B cell (primary cell): ENCODE data around the gene MAP4K4. TPM values are rescaled to one million over a fixed set of nuclear protein-coding genes. Genes with fewer than 3 reads are reported as not detected.

Experiments used
- ATAC-seq: fragments of 200-7000 bp; cut with Tn5 transposase; one replicate; pipeline ENCODE4 v1.10.0; 2021; ENCODE audit warnings: low read depth, mild to moderate bottlenecking, moderate number of reproducible peaks, moderate library complexity
- CTCF ChIA-PET: fragments of 350-600 bp; sonication (Branson Sonifier 250); formaldehyde crosslinking; loops from one replicate; lab custom pipeline; 2021; ENCODE audit warnings: antibody characterized with exemption, inconsistent platforms; lab: Charles Lee
- POLR2A ChIA-PET: fragments of 350-600 bp; sonication (Branson Sonifier 250); formaldehyde crosslinking; loops from one replicate; lab custom pipeline; 2021; ENCODE audit warnings: antibody characterized with exemption; lab: Charles Lee
- DNase-seq: peaks from one replicate; pipeline ENCODE4 v3.0.0; 2013
- H2AFZ ChIP-seq: 2 replicates; pipeline ENCODE4 v1.6.1; 2012; ENCODE audit warnings: mild to moderate bottlenecking, low read depth, low read length; ENCODE audit not compliant: insufficient read depth, poor library complexity, severe bottlenecking
- H3K27ac ChIP-seq, 2 donors: 1 replicate in 1 of 2; 2 replicates in 1 of 2; pipeline ENCODE4 v1.5.1; 2012 to 2013; ENCODE audit warnings: low read length in 2 of 2, mild to moderate bottlenecking in 2 of 2, moderate library complexity in 1 of 2
- H3K27me3 ChIP-seq, 4 experiments: fragments of 200-600 bp in 1 of 4; sonication (generic) in 1 of 4; replicated peaks in 1 of 4; 1 replicate in 2 of 4; 2 replicates in 2 of 4; pipeline versions ENCODE4 v1.6.1 to v1.7.0; 2013 to 2016; ENCODE audit warnings: low read length in 3 of 4, mild to moderate bottlenecking in 2 of 4, mixed read lengths in 1 of 4, moderate library complexity in 1 of 4; ENCODE audit not compliant: insufficient read depth in 4 of 4, control insufficient read depth in 3 of 4; ENCODE audit errors: control extremely low read depth in 1 of 4
- H3K36me3 ChIP-seq, 2 experiments: replicated peaks in 1 of 2; 1 replicate in 1 of 2; 2 replicates in 1 of 2; pipeline versions ENCODE4 v1.6.1 to v1.7.1; 2013; ENCODE audit warnings: low read length in 1 of 2; ENCODE audit not compliant: insufficient read depth in 2 of 2, control insufficient read depth in 1 of 2; ENCODE audit errors: control extremely low read depth in 1 of 2, extremely low read depth in 1 of 2
- H3K4me1 ChIP-seq, 2 donors: fragments of 200-600 bp in 1 of 2; sonication (generic) in 1 of 2; 1 replicate in 1 of 2; 2 replicates in 1 of 2; pipeline versions ENCODE4 v1.5.1 to v1.6.1; 2013 to 2017; ENCODE audit warnings: low read length in 2 of 2; ENCODE audit not compliant: control insufficient read depth in 2 of 2, insufficient read depth in 2 of 2
- H3K4me2 ChIP-seq: replicated peaks from 2 replicates; pipeline ENCODE3; 2012; ENCODE audit warnings: mild to moderate bottlenecking, low read depth, low read length; ENCODE audit not compliant: poor library complexity, severe bottlenecking
- H3K4me3 ChIP-seq, 5 experiments: fragments of 200-600 bp in 1 of 5; sonication (generic) in 1 of 5; 1 replicate in 3 of 5; 2 replicates in 2 of 5; pipeline versions ENCODE4 v1.5.1 to v1.7.0; 2011 to 2016; ENCODE audit warnings: low read length in 4 of 5, mild to moderate bottlenecking in 4 of 5, low read depth in 2 of 5, control low read depth in 1 of 5, moderate library complexity in 1 of 5; ENCODE audit not compliant: insufficient read depth in 1 of 5; ENCODE audit errors: control extremely low read depth in 1 of 5, extremely low read depth in 1 of 5
- H3K79me2 ChIP-seq: fragments of 200-600 bp; sonication (generic); one replicate; pipeline ENCODE4 v1.6.0; 2016; ENCODE audit warnings: low read length; ENCODE audit not compliant: control insufficient read depth, insufficient read depth
- H3K9ac ChIP-seq: fragments of 200-600 bp; sonication (generic); 2 replicates; pipeline ENCODE4 v1.6.1; 2017; ENCODE audit warnings: mild to moderate bottlenecking, low read length, moderate library complexity
- H3K9me3 ChIP-seq, 3 donors: one replicate each; pipeline versions ENCODE4 v1.6.1 to v1.7.1; 2013; ENCODE audit warnings: low read length in 2 of 3; ENCODE audit not compliant: control insufficient read depth in 2 of 3, insufficient read depth in 1 of 3; ENCODE audit errors: control extremely low read depth in 1 of 3
- H4K20me1 ChIP-seq: 2 replicates; pipeline ENCODE4 v1.6.0; 2012; ENCODE audit warnings: mild to moderate bottlenecking, low read length; ENCODE audit not compliant: insufficient read depth, control insufficient read depth, poor library complexity, severe bottlenecking
- H3K27ac Mint-ChIP-seq: one replicate; pipeline ENCODE4 v1.8.0; 2021; ENCODE audit warnings: mixed read lengths
- H3K27me3 Mint-ChIP-seq: one replicate; pipeline ENCODE4 v1.8.0; 2021; ENCODE audit warnings: mixed read lengths
- H3K4me1 Mint-ChIP-seq: one replicate; pipeline ENCODE4 v1.8.0; 2021; ENCODE audit warnings: mixed read lengths
- H3K4me3 Mint-ChIP-seq: one replicate; pipeline ENCODE4 v1.8.0; 2021; ENCODE audit warnings: mixed read lengths
- H3K9me3 Mint-ChIP-seq: one replicate; pipeline ENCODE4 v1.8.0; 2022; ENCODE audit warnings: mixed read lengths; ENCODE audit not compliant: insufficient read depth
- CTCF ChIP-seq: fragments of 200-600 bp; IDR thresholded peaks from one replicate; pipeline ENCODE4 v1.8.0; 2022; ENCODE audit warnings: antibody characterized with exemption, mild to moderate bottlenecking
- EZH2 ChIP-seq: IDR thresholded peaks from 2 replicates; pipeline ENCODE4 v1.6.1; 2012; ENCODE audit warnings: borderline replicate concordance, low read depth, mild to moderate bottlenecking, moderate library complexity, low read length; ENCODE audit not compliant: insufficient read depth, poor library complexity, severe bottlenecking
- WGBS: methylation state at CpG from one replicate; pipeline ENCODE4 v1.1.5; 2013; ENCODE audit warnings: missing lambda C conversion rate; ENCODE audit not compliant: insufficient coverage; 5-methylcytosine and 5-hydroxymethylcytosine counted together
- intact Hi-C: fragments of 100-400 bp; cut with micrococcal nuclease; formaldehyde crosslinking; loops from one replicate; pipeline ENCODE4 v1.10.0; 2022
- polyA plus RNA-seq: library from polyadenylated mRNA; depleted of rRNA; stranded (reverse); fragments of >200 nt; gene quantifications from 2 replicates; pipeline ENCODE4 v1.2.3, GENCODE V29; 2012
- total RNA-seq, 2 donors: library from RNA; stranded (reverse); fragments of 120-200 nt in 1 of 2; gene quantifications; 1 replicate in 1 of 2; 2 replicates in 1 of 2; pipeline versions ENCODE4 v1.2.3 to v1.2.4, GENCODE V29; 2013 to 2022

Gene MAP4K4
- total and polyA plus RNA-seq, 2 donors (not counting 1 experiment from before 2014, with no cell fraction given), result 54.8 to 280 TPM

- DNase-seq (no peak), ATAC-seq (no peak)
- Mint-ChIP-seq H3K4me3 (no peak overlapping the region), H3K27ac (no peak overlapping the region), H3K27me3 (no peaks in the 10 kb centered on the region), H3K4me1 (peaks cover 69% of the 10 kb centered on the region), H3K9me3 (no peaks in the 10 kb centered on the region)
- Histone ChIP-seq H3K79me2 (peaks cover 84% of the 10 kb centered on the region), H3K4me3 (no peak overlapping the region), H3K4me1 (peaks cover 24 to 42% of the 10 kb centered on the region in 2 donors), H3K27ac (no peak overlapping the region), H3K9me3 (no peaks in the 10 kb centered on the region), H4K20me1 (peaks cover 78% of the 10 kb centered on the region), H3K36me3 (peaks cover 17 to 35% of the 10 kb centered on the region in 2 experiments), H3K27me3 (no peaks in the 10 kb centered on the region), H3K9ac (no peak overlapping the region), H2AFZ (no peak overlapping the region), H3K4me2 (no peak overlapping the region)
- intact Hi-C loops, result loop anchor here (2.0 to 5.0 kb wide), 5 partner anchors 42 to 405 kb away; partner anchors contain the start of gene MAP4K4
- ChIA-PET CTCF (interaction anchor here (0.6 to 17.4 kb wide), 18 partner anchors 8 to 481 kb away, joined by 3 to 288 read pairs (median 3); no protein-coding TSS in a partner anchor), POLR2A (interaction anchor here (0.7 kb wide), 1 partner anchor 459 kb away, joined by 10 read pairs; no protein-coding TSS in a partner anchor)
- 90% methylated on average over 2 of the region's 4 CpGs for WGBS
- no peak for TF ChIP-seq CTCF
- TF ChIP-seq EZH2, result no peak
These were observed 126.4 kb downstream of the MAP4K4 start for GRCh38 chr2:101823859-101824258.

- Histone ChIP-seq H2AFZ (no peak overlapping the region), H3K4me2 (no peak overlapping the region), H3K4me3 (no peak overlapping the region), H3K27ac (peak overlapping the region in 1 of 2 donors; percentile 43), H4K20me1 (peaks cover 72% of the 10 kb centered on the region), H3K27me3 (no peaks in the 10 kb centered on the region), H3K79me2 (peaks cover 62% of the 10 kb centered on the region), H3K4me1 (peaks cover 31 to 32% of the 10 kb centered on the region in 2 donors), H3K36me3 (peaks cover 16 to 62% of the 10 kb centered on the region in 2 experiments), H3K9me3 (no peaks in the 10 kb centered on the region), H3K9ac (no peak overlapping the region)
- H3K9me3 Mint-ChIP-seq, result no peaks in the 10 kb centered on the region
- no peak for ATAC-seq
- peaks cover 71% of the 10 kb centered on the region for H3K4me1 Mint-ChIP-seq
- no CpG with 5 or more reads among the region's 2 CpGs for WGBS
- CTCF ChIA-PET, result interaction anchor here (3.4 to 17.4 kb wide), 2 partner anchors 407 to 484 kb away, joined by 10 to 288 read pairs; no protein-coding TSS in a partner anchor
- TF ChIP-seq CTCF (no peak), EZH2 (no peak)
- DNase-seq, result no peak
- H3K4me3 Mint-ChIP-seq, result no peak overlapping the region
- intact Hi-C loops, result no loop called here
- POLR2A ChIA-PET, result no interaction called here
- peak overlapping the region; percentile 5 for H3K27ac Mint-ChIP-seq
- H3K27me3 Mint-ChIP-seq, result no peaks in the 10 kb centered on the region
These were observed 129.2 kb downstream of the MAP4K4 start for GRCh38 chr2:101826716-101827115.
